Neuron (in vitro differentiated cells): ENCODE results near the gene TSPAN10.

Source experiments
- H2AFZ ChIP-seq: one replicate; pipeline ENCODE4 v1.6.1; 2013; ENCODE audit warnings: low read depth, mild to moderate bottlenecking, inconsistent platforms, low read length, moderate library complexity
- H3K27me3 ChIP-seq: one replicate; pipeline ENCODE4 v1.6.1; 2013; ENCODE audit warnings: low read length; ENCODE audit not compliant: insufficient read depth
- H3K36me3 ChIP-seq: one replicate; pipeline ENCODE4 v1.6.1; 2013; ENCODE audit warnings: low read length; ENCODE audit not compliant: insufficient read depth
- H3K4me1 ChIP-seq: one replicate; pipeline ENCODE4 v1.6.1; 2013; ENCODE audit warnings: low read length; ENCODE audit not compliant: insufficient read depth
- H3K4me3 ChIP-seq: 2 replicates; pipeline ENCODE4 v1.5.1; 2013; ENCODE audit warnings: mild to moderate bottlenecking, low read length, moderate library complexity
- H3K9me3 ChIP-seq: one replicate; pipeline ENCODE4 v1.6.1; 2013; ENCODE audit warnings: low read length

The TSPAN10 gene

GRCh38 chr17:81641825-81642489 lies 5.0 kb downstream of the TSPAN10 start:
- no peaks in the 10 kb centered on the region for H3K36me3 ChIP-seq
- H3K4me1 ChIP-seq: no peaks in the 10 kb centered on the region
- no peaks in the 10 kb centered on the region for H3K9me3 ChIP-seq
- H3K4me3 ChIP-seq: no peak overlapping the region
- peaks cover 4% of the 10 kb centered on the region for H3K27me3 ChIP-seq
- H2AFZ ChIP-seq: no peak overlapping the region

- peaks cover 7% of the 10 kb centered on the region for H3K9me3 ChIP-seq
- no peak overlapping the region for H3K4me3 ChIP-seq
- no peaks in the 10 kb centered on the region for H3K4me1 ChIP-seq
- no peaks in the 10 kb centered on the region for H3K36me3 ChIP-seq
- peaks cover 18% of the 10 kb centered on the region for H3K27me3 ChIP-seq
- no peak overlapping the region for H2AFZ ChIP-seq
Observed at GRCh38 chr17:81644496-81644895, 7.5 kb downstream of the TSPAN10 start.

GRCh38 chr17:81644976-81645952 lies 8.3 kb downstream of the TSPAN10 start:
- Histone ChIP-seq H3K36me3 (no peaks in the 10 kb centered on the region), H3K4me1 (no peaks in the 10 kb centered on the region), H3K9me3 (peaks cover 7% of the 10 kb centered on the region), H3K4me3 (no peak overlapping the region), H3K27me3 (peaks cover 18% of the 10 kb centered on the region), H2AFZ (no peak overlapping the region)

GRCh38 chr17:81646869-81647600 lies 10.0 kb downstream of the TSPAN10 start:
- Histone ChIP-seq H3K4me1 (no peaks in the 10 kb centered on the region), H3K27me3 (peaks cover 18% of the 10 kb centered on the region), H2AFZ (no peak overlapping the region), H3K9me3 (peaks cover 7% of the 10 kb centered on the region), H3K36me3 (no peaks in the 10 kb centered on the region), H3K4me3 (no peak overlapping the region)

- Histone ChIP-seq H3K4me1 (no peaks in the 10 kb centered on the region), H3K9me3 (peaks cover 7% of the 10 kb centered on the region), H2AFZ (no peak overlapping the region), H3K36me3 (no peaks in the 10 kb centered on the region), H3K27me3 (peaks cover 18% of the 10 kb centered on the region), H3K4me3 (no peak overlapping the region)
Observed at GRCh38 chr17:81647640-81648012, 10.6 kb downstream of the TSPAN10 start.

DNA sequence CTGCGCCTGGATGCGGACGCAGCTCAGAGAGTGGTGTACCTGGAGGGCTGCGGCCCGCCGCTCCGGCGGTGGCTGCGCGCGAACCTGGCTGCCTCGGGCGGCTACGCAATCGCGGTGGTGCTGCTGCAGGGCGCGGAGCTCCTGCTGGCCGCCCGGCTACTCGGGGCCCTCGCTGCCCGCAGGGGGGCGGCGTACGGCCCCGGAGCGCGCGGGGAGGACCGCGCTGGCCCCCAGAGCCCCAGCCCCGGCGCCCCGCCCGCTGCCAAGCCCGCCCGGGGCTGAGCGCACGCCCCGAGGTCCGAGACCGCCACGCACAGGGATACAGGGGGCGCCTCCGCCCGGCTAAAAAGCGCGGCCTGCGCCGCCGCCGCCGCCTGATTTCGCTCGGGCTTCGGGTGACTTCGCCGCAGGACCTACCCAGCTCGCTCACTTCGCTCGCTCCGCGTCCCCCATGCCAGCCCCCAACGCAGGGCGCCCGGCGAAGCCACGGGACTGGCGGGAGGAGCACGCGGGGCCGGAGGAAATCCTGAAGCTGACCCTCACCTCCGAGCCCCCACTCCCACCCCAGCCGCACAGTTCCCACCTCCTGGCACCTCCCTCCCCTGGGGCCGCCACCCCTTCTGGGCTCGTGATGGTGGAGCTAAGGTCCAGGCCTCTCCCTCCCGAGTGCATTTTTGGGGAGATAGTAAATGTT lies 11.2 kb downstream of the TSPAN10 start:
- Histone ChIP-seq H3K4me3 (no peak overlapping the region), H2AFZ (no peak overlapping the region), H3K27me3 (peaks cover 18% of the 10 kb centered on the region), H3K36me3 (no peaks in the 10 kb centered on the region), H3K4me1 (no peaks in the 10 kb centered on the region), H3K9me3 (peaks cover 7% of the 10 kb centered on the region)

- Histone ChIP-seq H3K27me3 (peaks cover 18% of the 10 kb centered on the region), H2AFZ (no peak overlapping the region), H3K4me3 (no peak overlapping the region), H3K36me3 (no peaks in the 10 kb centered on the region), H3K9me3 (peaks cover 7% of the 10 kb centered on the region), H3K4me1 (no peaks in the 10 kb centered on the region)
Observed at GRCh38 chr17:81648707-81649085, 11.7 kb downstream of the TSPAN10 start.

DNA sequence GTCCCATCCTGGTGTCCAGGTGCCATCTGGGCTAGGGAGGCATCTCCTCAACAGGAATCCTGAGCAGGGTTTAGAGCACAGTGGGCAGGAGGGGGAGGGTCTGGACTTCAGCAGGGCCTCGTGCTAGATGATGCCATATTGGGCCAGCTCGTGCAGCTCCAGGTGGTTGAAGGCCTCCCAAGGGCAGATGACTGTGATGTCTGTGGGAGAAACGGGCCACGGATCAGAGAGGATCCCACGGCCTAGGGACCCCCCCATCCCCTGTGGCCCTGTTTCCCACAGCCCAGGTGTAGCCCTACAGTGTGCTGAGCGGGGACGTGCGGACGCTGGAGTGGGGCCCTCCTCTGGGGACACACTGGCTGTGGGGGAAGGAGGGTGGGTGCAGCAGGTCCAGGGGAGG lies 14.0 kb downstream of the TSPAN10 start:
- Histone ChIP-seq H3K36me3 (no peaks in the 10 kb centered on the region), H2AFZ (no peak overlapping the region), H3K4me3 (no peak overlapping the region), H3K4me1 (no peaks in the 10 kb centered on the region), H3K27me3 (peaks cover 18% of the 10 kb centered on the region), H3K9me3 (peaks cover 7% of the 10 kb centered on the region)

- H3K27me3 ChIP-seq: peaks cover 17% of the 10 kb centered on the region
- H3K4me1 ChIP-seq: no peaks in the 10 kb centered on the region
- no peaks in the 10 kb centered on the region for H3K36me3 ChIP-seq
- no peak overlapping the region for H2AFZ ChIP-seq
- H3K4me3 ChIP-seq: no peak overlapping the region
- H3K9me3 ChIP-seq: peaks cover 7% of the 10 kb centered on the region
Observed at GRCh38 chr17:81651692-81652091, 14.7 kb downstream of the TSPAN10 start.

DNA sequence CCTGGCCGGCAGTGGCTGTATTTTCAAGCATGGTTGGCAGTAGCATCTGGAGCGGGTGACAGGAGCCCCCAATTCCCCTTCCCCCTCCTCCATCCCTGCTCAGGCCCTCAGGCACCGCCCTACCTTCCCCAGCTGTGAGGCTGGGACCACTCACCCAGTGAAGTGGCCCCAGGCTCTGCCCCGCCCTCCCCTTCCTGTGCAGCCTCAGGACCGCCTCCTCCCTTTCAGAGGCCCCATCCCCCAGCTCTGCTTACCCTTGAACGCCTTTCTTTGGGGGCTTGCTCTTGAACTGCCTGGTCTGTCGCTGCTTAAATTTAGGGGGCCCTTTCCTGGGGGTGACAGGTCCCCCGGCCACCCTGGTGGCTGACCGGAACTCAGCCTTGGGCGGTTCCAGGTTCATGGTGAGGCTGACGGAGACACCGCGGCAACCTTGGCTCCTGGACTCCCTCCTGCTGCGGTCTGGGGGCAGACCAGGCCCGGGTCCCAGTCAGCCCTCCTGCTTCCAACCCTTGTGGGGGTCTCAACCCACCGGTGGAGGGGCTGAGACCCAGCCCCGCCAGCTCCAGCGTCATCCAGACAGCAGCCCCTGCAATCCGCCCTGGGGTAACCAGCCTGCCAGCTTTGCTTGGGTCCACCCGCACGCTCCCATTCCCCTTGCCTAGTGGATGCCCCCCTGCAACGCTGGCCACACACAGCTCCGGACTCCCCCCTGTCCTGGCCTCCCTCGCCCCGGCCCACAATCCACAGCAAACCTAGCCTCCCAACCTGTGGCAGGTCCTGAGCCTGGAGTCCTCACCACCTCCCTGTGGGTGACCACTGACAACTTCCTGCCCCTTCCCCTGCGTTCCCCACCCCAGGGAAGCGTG lies 16.1 kb downstream of the TSPAN10 start:
- Histone ChIP-seq H3K4me1 (no peaks in the 10 kb centered on the region), H3K4me3 (no peak overlapping the region), H3K36me3 (no peaks in the 10 kb centered on the region), H3K27me3 (peaks cover 6% of the 10 kb centered on the region), H3K9me3 (peaks cover 3% of the 10 kb centered on the region), H2AFZ (no peak overlapping the region)

DNA sequence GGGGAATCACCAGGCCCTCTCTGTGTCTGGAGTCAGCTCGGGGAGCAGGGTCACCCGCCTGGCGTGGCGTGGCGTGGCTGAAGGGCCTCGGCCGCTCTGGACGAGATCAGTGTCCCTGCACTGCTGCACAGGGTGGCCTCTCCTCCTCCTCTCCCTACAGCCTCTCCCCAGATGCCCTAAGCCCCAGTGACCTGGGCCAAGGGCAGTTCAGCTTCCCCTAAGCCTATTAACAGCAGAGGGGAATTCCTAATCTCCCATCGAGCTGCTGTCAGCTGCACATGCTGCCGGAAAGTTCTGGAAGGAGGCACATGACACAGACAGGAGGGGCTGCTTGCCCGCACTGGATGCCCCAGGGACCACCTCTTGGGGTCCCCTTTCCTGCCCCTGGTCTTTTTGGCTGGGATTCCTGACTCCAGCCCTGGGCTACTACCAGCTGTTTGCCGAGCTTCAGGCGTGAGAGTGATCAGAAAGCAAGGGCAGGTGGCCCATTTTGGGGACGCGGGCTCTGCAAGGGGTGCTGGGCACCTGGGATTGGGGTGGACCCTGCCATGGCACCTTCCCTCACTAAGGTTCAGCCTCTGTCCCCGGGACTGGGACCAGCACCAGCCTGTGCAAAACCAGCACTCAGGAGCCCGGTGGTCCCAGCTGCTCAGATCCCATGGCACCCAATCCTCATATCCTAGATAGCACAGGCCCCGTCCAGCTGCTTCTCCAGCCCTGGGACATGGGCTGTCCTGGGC lies 18.6 kb downstream of the TSPAN10 start:
- Histone ChIP-seq H3K27me3 (no peaks in the 10 kb centered on the region), H3K4me3 (no peak overlapping the region), H3K9me3 (no peaks in the 10 kb centered on the region), H2AFZ (no peak overlapping the region), H3K4me1 (no peaks in the 10 kb centered on the region), H3K36me3 (no peaks in the 10 kb centered on the region)
